ENCODE data around the gene SSNA1. TPM values are rescaled to one million over a fixed set of nuclear protein-coding genes. Genes with fewer than 3 reads are reported as not detected.

The SSNA1 gene
- total RNA-seq, 1 donor from 2014 or later, result 71.9 TPM

- no peaks in the 10 kb centered on the region for H3K36me3 Mint-ChIP-seq (ENCODE audit: low read depth)
- intact Hi-C loops (cut with micrococcal nuclease), result no loop called here
- H3K4me3 Mint-ChIP-seq, result no peak overlapping the region
- no peaks in the 10 kb centered on the region for H3K9me3 Mint-ChIP-seq
- ChIA-PET POLR2A (interaction anchor here (1.1 kb wide), 1 partner anchor 11 kb away, joined by 3 read pairs; no protein-coding TSS in a partner anchor), CTCF (no interaction called here)
- peaks cover 50% of the 10 kb centered on the region for H3K27me3 Mint-ChIP-seq
- no peak overlapping the region for H3K27ac Mint-ChIP-seq
- no peak for ATAC-seq (ENCODE audit: low read depth)
- DNase-seq, result no peak
- H3K4me1 Mint-ChIP-seq, result peaks cover 3% of the 10 kb centered on the region
- no peak for TF ChIP-seq CTCF (IDR thresholded peaks at IDR 0.05)
Measured at GRCh38 chr9:137141050-137141810, 47.2 kb upstream of the SSNA1 start.

GRCh38 chr9:137141976-137142936 is 46.2 kb upstream of the SSNA1 start:
- no peak for TF ChIP-seq CTCF (IDR thresholded peaks at IDR 0.05)
- Mint-ChIP-seq H3K9me3 (no peaks in the 10 kb centered on the region), H3K4me3 (no peak overlapping the region), H3K27ac (no peak overlapping the region), H3K4me1 (peaks cover 3% of the 10 kb centered on the region), H3K36me3 (ENCODE audit: low read depth) (no peaks in the 10 kb centered on the region), H3K27me3 (peaks cover 48% of the 10 kb centered on the region)
- intact Hi-C loops (cut with micrococcal nuclease), result no loop called here
- no peak for ATAC-seq (ENCODE audit: low read depth)
- no peak for DNase-seq
- CTCF ChIA-PET, result no interaction called here
- POLR2A ChIA-PET, result no interaction called here

- H3K9me3 Mint-ChIP-seq, result no peaks in the 10 kb centered on the region
- no peak for DNase-seq
- POLR2A ChIA-PET, result no interaction called here
- peaks cover 41% of the 10 kb centered on the region for H3K27me3 Mint-ChIP-seq
- intact Hi-C loops (cut with micrococcal nuclease), result no loop called here
- no peak for TF ChIP-seq CTCF (IDR thresholded peaks at IDR 0.05)
- H3K4me3 Mint-ChIP-seq, result no peak overlapping the region
- CTCF ChIA-PET, result no interaction called here
- H3K36me3 Mint-ChIP-seq (ENCODE audit: low read depth), result no peaks in the 10 kb centered on the region
- ATAC-seq (ENCODE audit: low read depth), result no peak
- no peak overlapping the region for H3K27ac Mint-ChIP-seq
- peaks cover 1% of the 10 kb centered on the region for H3K4me1 Mint-ChIP-seq
Measured at GRCh38 chr9:137143459-137143858, 45.0 kb upstream of the SSNA1 start.

GRCh38 chr9:137145731-137146526 is 42.5 kb upstream of the SSNA1 start:
- ChIA-PET CTCF (no interaction called here), POLR2A (no interaction called here)
- Mint-ChIP-seq H3K4me3 (no peak overlapping the region), H3K36me3 (ENCODE audit: low read depth) (no peaks in the 10 kb centered on the region), H3K4me1 (peaks cover 2% of the 10 kb centered on the region), H3K27me3 (peaks cover 27% of the 10 kb centered on the region), H3K27ac (no peak overlapping the region), H3K9me3 (no peaks in the 10 kb centered on the region)
- DNase-seq (no peak), ATAC-seq (ENCODE audit: low read depth) (no peak)
- no peak for TF ChIP-seq CTCF (IDR thresholded peaks at IDR 0.05)
- intact Hi-C loops (cut with micrococcal nuclease), result no loop called here

Measured in activated B cell treated with CpG ODN at 0.5 μM for 24 hours (primary cell).